D721Med (cell line): Measurements from ENCODE around the gene RAD51C.

ENCODE experiments used
- DNase-seq: peaks from one replicate; pipeline ENCODE4 v3.0.0; 2011; ENCODE audit warnings: low spot score; ENCODE audit not compliant: insufficient read length
- FAIRE-seq: peaks from 2 replicates; lab custom pipeline; 2011; peaks lifted over from hg19 to GRCh38; lab: Jason Lieb, UNC
- TF ChIP-seq, protein P1 (sequence below): IDR thresholded peaks from 2 replicates; pipeline ENCODE4 v1.5.1; 2012; ENCODE audit warnings: mild to moderate bottlenecking, control low read depth; ENCODE audit not compliant: insufficient read depth; ENCODE audit errors: missing control alignments

The RAD51C gene

DNA sequence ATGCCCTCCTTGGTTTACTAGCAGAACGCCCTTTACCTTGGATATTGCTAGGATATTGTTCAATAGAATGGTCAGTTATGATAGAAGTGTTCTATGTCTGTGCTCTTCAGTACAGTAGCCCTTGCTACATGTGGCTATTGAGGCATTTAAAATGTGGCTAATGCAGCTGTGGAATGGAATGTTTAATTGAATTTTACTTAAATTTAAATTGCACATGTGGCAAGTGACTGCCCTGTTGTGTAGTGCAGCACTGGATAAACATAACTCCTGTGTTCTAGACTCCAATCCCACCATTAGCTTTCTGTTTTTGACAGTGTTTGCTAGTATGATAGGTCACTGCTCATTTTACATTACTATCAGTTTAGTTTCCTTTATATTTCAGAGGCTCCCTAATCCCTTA lies 29.9 kb downstream of the RAD51C start:
- DNase-seq (no peak), FAIRE-seq (no peak)
- TF ChIP-seq, protein P1, sequence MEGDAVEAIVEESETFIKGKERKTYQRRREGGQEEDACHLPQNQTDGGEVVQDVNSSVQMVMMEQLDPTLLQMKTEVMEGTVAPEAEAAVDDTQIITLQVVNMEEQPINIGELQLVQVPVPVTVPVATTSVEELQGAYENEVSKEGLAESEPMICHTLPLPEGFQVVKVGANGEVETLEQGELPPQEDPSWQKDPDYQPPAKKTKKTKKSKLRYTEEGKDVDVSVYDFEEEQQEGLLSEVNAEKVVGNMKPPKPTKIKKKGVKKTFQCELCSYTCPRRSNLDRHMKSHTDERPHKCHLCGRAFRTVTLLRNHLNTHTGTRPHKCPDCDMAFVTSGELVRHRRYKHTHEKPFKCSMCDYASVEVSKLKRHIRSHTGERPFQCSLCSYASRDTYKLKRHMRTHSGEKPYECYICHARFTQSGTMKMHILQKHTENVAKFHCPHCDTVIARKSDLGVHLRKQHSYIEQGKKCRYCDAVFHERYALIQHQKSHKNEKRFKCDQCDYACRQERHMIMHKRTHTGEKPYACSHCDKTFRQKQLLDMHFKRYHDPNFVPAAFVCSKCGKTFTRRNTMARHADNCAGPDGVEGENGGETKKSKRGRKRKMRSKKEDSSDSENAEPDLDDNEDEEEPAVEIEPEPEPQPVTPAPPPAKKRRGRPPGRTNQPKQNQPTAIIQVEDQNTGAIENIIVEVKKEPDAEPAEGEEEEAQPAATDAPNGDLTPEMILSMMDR: no peak

DNA sequence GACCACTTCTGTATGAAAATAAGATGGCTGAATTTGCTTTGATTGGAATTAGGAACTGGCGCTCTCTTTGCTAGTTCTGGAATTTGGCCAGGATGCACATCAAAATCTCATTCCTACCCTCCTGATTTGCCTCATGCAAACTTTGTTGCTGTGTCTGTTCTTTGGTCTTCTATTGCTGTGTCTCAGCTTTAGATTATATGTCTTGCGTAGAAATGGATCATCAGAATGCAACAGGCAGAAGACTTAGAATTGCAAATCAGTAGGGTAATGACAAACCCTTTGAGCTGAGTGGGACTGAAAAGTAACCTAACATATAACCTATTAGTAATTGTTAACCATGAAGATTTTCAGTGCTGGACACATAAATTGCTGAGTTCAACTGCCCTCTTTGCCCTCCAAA lies 30.3 kb downstream of the RAD51C start:
- FAIRE-seq: no peak
- no peak for DNase-seq
- TF ChIP-seq, protein P1: no peak

DNA sequence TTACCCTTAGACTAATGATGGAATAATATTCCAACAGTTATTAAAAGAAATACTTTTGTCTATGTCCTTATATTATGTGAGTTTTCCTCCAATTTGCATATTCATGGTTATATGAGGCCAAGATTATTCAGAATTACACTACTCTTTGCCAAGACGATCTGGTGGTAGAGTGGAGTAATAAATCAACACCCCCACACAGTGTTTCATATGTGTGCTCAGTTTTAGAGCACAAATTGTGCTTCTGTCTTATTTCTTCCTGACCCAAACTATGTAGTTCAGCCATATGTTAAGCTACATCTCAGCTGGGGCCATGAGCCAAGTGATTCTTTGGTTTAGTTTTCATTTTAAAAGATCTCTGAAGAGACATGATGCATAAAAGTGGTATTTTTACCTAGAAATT lies 36.4 kb downstream of the RAD51C start:
- DNase-seq (no peak), FAIRE-seq (no peak)
- TF ChIP-seq, protein P1: no peak

DNA sequence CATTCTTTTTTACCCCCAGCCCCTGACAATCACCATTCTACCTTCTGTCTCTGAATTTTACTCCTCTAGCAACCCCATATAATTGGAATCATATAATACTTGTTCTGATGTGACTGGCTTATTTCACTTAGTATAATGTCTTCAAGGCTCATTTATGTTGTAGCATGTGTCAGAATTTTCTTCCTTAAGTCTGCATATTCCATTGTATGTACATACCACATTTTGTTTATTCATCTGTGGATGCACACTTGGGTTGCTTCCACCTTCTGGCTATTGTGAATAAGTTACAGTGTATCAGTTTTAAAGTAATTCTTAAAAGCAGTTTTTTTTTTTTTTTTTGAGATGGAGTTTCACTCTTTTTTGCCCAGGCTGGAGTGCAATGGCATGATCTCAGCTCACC lies 38.5 kb downstream of the RAD51C start:
- no peak for DNase-seq
- no peak for FAIRE-seq
- TF ChIP-seq, protein P1: no peak

DNA sequence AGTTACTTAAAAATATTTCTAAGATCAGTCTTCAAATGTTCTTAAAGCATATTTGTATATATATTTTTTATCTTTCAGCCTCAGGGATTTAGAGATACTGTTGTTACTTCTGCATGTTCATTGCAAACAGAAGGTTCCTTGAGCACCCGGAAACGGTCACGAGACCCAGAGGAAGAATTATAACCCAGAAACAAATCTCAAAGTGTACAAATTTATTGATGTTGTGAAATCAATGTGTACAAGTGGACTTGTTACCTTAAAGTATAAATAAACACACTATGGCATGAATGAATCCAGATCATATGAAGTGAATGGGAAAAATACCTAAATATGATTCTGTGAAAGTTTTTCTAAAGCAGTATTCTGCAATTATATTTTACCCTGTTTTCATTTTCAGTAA lies 41.6 kb downstream of the RAD51C start:
- DNase-seq: no peak
- TF ChIP-seq, protein P1: no peak
- FAIRE-seq: no peak

DNA sequence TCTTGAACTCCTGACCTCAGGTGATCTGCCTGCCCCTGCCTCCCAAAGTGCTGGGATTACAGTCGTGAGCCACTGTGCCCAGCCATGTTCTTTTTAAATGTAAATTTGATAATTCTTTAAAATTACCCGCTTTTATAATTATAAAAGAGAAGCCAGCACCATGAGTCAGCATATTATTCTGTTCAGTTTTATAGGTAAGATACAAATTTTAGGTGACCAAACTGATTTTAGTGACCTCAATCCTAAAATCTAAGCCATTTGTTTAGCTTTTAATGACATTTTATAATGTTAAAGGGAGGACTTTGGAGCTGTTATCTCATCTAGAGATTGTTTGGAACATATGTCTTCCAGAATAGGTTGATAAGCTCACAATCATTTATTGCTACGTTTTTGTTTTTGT lies 42.4 kb downstream of the RAD51C start:
- TF ChIP-seq, protein P1: no peak
- DNase-seq (no peak), FAIRE-seq (no peak)

DNA sequence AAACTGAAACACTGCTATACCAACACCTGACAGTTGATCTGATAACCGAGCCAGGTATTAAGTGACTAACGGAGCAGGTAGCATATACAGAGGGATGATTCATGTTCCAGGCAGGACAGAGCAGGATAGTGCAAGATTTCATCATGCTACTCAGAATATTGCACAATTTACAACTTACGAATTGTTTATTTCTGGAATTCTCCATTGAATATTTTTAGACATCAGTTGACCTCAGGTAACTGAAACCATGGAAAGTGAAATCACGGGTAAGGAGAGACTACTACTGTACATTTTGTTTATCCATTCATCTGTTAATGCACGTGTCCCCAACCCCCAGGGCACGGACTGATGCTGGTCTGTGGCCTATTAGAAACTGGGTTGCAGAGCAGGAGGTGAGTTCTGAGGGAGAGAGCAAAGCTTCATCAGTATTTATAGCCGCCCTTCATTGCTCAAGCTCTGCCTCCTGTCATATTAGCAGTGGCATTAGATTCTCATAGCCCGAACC lies 48.8 kb downstream of the RAD51C start:
- no peak for DNase-seq
- FAIRE-seq: no peak
- TF ChIP-seq, protein P1: no peak
